Stimulated activated CD8-positive, alpha-beta memory T cell treated with anti-CD3 and anti-CD28 coated beads, Interleukin-7, amount 100 ng/mL, for 48 hours (primary cell): ENCODE results near the gene MAPK4.

ENCODE experiments used
- DNase-seq, 2 donors: peaks; one replicate each; pipeline ENCODE4 v3.0.0-alpha.2; 2020; ENCODE audit warnings: low read depth in 1 of 2; ENCODE audit errors: extremely low read depth in 1 of 2

The MAPK4 gene

GRCh38 chr18:50622865-50623393 lies 63.0 kb downstream of the MAPK4 start:
- no peak for DNase-seq

GRCh38 chr18:50623694-50624352 lies 63.9 kb downstream of the MAPK4 start:
- DNase-seq, result no peak

GRCh38 chr18:50624981-50625380 lies 65.1 kb downstream of the MAPK4 start:
- DNase-seq, result no peak

GRCh38 chr18:50626317-50626716 lies 66.4 kb downstream of the MAPK4 start:
- no peak for DNase-seq

GRCh38 chr18:50627594-50628532 lies 68.0 kb downstream of the MAPK4 start:
- no peak for DNase-seq

GRCh38 chr18:50628533-50628905 lies 68.6 kb downstream of the MAPK4 start:
- no peak for DNase-seq

- no peak for DNase-seq
Observed at GRCh38 chr18:50629148-50629631, 69.3 kb downstream of the MAPK4 start.

- DNase-seq, result no peak
Observed at GRCh38 chr18:50630895-50631294, 71.0 kb downstream of the MAPK4 start.

GRCh38 chr18:50632895-50633515 lies 73.1 kb downstream of the MAPK4 start:
- DNase-seq, result no peak

GRCh38 chr18:50633992-50634391 lies 74.1 kb downstream of the MAPK4 start:
- DNase-seq, result no peak

GRCh38 chr18:50636366-50637057 lies 76.6 kb downstream of the MAPK4 start:
- DNase-seq, result no peak

GRCh38 chr18:50638016-50638883 lies 78.4 kb downstream of the MAPK4 start:
- DNase-seq, result no peak

- DNase-seq, result no peak
Observed at GRCh38 chr18:50638884-50639420, 79.1 kb downstream of the MAPK4 start.

- DNase-seq, result no peak
Observed at GRCh38 chr18:50639711-50640110, 79.8 kb downstream of the MAPK4 start.

- DNase-seq, result no peak
Observed at GRCh38 chr18:50642439-50642838, 82.6 kb downstream of the MAPK4 start.

GRCh38 chr18:50644146-50644545 lies 84.3 kb downstream of the MAPK4 start:
- DNase-seq, result no peak

GRCh38 chr18:50644807-50645206 lies 84.9 kb downstream of the MAPK4 start:
- DNase-seq, result no peak

GRCh38 chr18:50647237-50647636 lies 87.3 kb downstream of the MAPK4 start:
- DNase-seq, result no peak

GRCh38 chr18:50647792-50648191 lies 87.9 kb downstream of the MAPK4 start:
- DNase-seq, result no peak
